Activated CD4-positive, alpha-beta T cell treated with anti-CD3 and anti-CD28 coated beads for 24 hours (primary cell): ENCODE data around the gene CAPN5.

Source experiments
- DNase-seq, 2 donors: peaks; one replicate each; pipeline ENCODE4 v3.0.0-alpha.2; 2020; ENCODE audit warnings: low read depth in 2 of 2

Gene CAPN5

DNA sequence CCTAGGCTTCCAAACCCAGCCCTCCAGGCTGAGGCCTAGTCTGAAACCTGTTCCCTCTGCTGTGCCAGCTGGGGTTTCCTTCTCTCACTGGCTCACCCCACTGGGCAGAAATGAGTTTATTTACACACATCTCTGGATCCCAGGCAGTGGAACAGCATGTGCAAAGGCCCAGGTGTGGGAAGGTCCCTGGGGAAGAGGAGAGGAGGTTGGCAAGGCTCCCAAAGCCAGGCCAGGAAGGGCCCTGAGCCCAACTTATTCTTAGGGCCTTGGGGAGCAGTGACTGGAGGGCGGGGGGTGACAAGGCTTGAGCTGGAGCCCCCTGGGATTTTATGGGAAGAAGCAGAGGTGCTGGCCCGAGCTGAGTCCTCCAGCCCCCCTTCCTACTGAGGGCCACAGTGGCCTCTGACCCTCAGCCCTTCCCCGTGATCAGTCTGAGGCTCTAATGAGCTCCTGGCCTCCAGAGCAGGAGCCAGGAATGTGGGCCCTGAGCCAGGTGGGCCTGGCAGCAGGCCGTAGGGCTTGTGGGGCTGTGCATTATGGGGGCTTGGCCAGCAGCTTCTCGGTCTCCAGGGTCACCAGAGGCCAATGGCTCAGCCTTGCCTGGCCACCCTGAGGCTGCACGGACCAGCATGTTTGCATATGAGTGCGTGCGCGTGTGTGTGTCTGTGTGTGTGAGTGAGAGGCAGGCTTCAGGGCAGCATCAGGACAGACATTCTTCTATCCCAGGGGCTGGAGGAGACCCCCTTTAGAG is 64.2 kb downstream of the CAPN5 start:
- DNase-seq, result no peak

DNA sequence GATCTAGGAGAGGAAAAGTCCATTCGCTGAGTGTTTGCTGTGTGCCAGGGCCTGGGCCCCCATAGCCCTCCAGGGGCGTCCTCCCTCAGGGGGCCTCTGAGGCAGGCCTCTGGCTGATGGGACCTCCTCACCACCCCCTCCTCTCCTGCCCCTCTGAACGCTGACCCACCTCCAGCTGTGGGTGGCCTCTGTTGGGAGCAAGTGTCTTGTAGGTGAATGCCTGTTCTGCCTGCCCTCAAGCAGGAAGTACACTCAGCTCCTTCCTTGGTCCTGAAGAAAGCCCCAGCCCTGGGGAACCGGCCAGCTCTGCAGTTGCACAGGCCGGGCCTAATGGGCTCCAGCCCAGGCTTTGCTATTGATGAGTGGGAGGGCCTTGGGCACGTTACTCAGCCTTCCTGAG is 64.8 kb downstream of the CAPN5 start:
- no peak for DNase-seq

DNA sequence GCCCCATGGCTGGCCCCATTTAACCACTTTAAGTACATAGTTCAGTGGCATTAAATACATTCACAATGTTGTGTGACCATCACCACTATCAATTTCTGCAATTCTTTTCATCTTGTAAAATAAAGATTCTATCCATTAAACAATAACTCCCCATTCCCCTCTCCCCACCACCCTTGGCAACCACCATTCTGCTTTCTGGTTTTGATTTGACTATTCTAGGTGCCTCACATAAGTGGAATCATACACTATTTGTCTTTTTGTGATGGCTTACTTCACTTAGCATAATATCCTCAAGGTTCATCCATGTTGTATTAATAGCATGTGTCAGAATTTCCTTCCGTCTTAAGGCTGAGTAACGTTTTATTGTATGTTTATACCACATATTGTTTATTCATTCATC is 68.3 kb downstream of the CAPN5 start:
- DNase-seq, result no peak

DNA sequence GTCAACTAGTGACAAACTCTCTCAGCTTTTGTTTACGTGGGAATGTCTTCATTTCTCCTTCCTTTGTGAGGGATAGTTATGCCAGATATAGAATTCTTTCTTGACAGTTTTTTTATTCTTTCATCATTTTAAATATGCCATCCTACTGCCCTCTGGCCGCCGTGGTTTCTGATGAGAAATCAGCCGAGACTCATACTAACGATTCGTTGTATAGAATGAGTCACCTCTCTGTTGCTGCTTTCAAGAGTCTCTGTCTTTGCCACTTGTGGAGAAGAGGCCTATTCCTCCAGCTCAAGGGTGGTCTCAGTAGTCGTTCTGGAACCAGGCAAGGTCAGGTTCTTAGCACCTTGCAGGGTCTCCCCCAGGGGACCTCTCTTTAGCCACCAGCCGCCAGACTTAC is 69.3 kb downstream of the CAPN5 start:
- DNase-seq, result no peak

DNA sequence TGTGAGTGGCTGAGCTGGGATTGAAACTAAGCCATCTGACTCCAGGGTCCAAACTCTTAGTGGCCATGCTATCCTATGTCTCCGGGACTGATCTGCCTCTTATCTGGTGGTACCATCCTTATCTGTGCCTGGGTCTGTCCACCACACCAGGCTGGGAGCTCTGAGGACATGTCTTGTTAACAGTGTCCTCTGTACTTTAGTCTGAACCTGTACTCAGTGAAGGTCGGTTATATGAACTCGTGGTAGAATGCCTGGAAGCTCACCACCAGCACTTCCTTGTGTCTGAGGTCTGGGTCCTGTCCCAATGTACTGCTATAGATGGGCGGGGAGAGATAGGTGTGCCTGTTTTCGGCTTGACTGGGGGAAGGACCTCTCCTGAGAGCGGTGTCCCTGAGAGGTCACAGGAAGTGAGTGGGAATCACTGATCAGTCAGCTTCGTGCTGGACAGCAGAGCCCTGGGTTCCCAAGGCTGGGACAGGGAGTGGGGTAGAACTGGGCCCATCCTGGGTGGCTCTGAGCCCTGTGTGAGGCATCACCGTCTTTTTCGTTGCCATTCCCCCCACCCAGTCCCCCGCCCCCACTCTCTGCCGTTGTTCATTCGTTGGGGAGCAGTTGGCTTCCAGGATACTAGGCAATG is 70.1 kb downstream of the CAPN5 start:
- DNase-seq, result no peak

DNA sequence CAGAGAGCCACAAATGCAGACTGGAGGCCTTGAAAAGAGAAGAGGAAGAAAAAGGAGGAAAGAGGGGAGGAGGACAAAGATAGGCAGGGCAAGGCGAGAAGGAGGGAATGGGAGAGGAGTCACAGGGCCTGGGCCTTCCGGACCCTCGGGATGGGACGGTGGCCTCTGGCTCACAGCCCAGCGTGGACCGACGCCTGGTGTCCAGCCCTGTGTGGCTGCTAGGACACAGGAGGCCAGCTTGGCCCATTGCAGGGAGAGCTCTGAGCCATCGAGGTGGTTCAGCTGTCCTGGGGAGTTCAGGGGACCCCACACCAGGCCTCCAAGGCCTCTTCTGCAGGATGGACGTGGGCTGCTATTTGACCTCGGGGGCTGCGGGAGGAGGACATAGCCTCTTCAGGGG is 70.7 kb downstream of the CAPN5 start:
- no peak for DNase-seq

DNA sequence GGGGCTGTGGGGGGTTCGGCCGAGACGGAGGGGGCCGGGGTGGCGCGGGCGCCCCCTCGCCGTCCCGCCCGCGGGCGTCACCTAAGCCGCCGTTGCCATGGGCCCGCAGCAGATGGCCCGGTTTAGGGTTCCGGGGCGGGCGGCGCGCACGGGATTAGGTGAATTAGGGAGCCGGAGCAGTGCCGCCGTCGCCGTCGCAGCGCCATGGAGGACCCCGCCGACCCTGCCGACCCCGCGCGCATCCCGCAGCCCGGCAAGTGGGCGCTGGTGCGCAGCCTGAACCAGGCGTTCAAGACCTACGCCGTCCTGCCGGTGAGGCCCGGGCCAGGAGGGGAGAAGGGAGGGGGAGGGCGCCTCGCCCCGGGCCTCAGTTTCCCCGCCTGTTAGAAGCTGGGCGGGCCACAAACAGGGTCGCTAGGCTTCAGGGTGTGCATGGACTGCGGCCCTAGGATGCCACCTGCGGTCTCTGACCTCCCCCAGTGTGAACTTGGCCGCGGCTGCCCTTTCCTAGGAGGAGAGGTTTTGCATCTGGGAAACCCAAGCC is 71.4 kb downstream of the CAPN5 start:
- no peak for DNase-seq

DNA sequence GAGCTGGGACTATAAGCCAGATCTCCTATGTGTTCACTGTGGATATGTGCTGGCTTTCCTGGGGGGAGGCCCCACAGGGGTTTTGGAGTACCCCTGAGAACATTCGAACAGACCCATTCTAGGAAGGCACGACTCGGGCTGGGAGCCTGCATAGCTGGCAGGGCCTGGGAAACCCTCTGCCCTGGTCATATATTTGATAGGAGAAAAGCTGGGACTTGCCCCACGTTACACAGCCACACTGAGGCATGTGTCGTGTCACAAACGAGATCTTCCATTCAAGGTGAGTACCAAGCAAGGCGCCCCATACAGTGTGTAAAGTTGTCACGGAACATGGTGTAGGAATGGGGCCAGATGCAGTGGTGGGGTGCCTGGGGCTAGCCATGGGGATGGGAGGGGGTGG is 72.4 kb downstream of the CAPN5 start:
- DNase-seq, result no peak

DNA sequence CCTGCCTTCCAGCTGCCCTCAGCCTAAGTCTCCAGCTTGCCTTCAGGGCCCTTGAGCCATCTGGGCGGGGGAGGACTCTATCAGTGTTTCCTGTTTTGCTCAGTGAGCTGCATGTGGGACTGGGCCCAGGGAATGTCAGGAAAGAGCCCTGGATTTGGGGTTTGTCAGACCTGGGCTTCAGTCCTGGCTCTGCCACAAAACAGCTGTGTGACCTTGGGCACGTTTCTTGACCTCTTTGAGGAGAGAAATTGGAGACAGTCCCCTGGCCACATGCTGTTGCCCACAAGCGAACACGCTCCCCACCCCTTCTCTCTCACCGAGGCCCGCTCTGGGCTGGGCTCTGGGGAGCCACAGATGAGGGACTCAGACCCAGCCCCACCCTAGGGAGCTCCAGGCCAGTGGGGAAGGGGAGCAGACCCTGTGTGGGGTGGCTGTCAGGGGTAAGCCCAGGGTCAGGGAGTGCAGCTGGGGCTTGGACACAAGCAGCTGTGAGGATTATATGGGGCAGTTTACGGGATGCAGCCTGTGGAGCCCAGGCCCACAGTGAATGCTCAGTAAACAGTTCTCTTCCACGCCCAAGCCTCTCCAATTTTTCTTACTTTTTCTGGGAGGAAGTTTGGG is 73.6 kb downstream of the CAPN5 start:
- DNase-seq, result no peak

DNA sequence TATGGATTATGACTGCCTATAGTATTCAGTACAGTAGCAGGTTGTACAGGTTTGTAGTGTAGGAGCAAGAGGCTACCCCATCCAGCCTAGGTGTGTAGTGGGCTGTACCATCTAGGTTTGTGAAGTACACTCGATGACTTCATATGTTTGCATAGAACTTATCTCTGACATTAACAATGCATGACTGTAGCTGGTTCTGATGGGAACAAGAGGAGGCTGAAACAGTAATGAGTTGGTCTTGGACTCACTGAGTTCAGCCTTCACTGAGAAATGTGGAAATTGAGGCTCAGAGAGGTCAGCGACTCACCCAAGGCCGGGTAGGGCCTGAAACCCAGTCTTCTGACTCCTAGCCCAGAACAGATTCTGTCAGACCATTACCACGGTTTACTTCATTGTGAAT is 74.3 kb downstream of the CAPN5 start:
- DNase-seq, result no peak

DNA sequence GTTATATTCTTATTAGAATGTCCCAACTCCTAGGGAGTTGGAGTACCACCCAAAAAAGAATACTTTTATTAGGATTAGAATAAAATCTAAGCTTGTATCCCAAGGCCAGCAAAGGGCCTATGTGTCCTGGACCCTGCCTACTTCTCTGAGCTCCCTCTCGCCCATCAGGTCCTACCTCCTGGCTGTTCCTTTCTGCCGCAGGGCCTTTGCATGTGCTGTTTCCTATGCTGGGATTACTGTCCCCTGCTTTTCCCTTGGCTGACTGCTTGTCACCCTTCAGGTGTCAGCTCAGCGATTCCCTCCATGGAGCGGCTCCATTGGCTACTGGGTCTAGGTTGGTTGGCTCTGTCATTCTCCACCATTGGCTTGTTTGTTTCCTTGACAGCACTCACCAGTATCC is 74.7 kb downstream of the CAPN5 start:
- no peak for DNase-seq

DNA sequence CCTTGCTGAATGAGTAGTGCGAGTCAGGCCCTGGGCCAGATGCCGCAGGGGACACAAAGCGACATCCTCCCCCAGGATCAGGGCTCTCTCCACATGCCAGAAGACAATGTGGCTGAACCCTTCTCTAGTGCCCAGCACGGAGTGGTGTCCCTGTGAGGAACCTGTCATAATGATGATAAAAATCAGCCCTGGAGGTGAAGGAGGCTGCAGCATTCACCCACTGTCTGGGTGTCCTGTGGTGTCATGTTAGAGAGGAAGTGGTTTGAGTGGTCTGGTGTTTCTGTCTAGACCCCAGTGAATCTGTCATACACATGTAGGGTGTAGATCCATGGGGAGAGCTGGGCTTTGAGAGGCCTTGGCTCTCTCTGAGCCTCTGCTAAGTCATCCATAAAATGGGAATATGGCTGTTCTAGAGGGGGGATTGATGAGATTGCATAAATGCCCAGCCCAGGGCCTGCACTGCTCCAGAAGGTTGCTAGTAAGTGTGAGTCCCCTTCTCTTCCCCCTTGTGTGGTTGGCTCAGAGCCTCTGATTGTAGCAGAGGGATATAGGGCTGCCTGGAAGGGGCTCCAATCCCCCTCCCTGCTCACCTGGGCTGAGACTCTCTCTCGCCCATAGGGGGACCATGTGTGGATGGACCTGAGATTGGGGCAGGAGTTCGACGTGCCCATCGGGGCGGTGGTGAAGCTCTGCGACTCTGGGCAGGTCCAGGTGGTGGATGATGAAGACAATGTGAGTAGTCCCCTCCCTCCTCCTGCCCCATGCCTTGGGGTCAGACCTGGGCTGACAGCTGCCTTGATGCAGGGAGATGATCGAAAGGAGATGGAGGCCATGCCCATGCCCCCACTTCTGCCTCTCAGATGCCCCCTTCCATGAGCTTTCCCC is 75.6 kb downstream of the CAPN5 start:
- DNase-seq, result no peak

DNA sequence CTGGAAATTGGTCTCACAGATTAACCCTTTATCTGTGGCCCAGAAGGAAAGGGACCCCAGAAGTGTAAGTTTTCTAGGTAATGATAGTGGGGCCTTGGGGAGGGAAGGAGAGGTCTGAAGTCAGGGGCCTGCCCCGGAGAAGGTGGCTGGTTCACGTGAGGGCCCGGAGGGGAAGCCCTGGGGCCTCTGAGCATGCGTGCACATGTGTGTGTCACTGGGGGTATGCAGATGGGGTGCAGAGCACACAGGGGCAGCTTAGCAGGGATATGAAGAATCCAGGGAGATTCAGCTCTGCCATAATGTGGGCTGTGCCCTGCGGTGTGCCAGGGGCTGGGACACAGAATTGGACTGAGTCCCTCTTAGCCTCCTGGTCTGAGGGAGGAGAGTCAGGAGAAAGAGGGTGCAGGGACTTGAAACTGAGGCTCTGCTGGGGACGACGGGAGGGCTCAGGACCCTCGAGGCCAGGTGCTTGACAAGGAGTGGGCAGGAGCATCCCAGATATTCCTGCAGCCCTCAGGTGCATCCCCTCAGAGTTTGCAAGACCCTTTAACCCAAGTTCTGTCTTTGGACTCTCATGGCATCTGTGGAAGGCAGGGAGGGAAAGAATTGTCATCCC is 76.7 kb downstream of the CAPN5 start:
- DNase-seq, result no peak

DNA sequence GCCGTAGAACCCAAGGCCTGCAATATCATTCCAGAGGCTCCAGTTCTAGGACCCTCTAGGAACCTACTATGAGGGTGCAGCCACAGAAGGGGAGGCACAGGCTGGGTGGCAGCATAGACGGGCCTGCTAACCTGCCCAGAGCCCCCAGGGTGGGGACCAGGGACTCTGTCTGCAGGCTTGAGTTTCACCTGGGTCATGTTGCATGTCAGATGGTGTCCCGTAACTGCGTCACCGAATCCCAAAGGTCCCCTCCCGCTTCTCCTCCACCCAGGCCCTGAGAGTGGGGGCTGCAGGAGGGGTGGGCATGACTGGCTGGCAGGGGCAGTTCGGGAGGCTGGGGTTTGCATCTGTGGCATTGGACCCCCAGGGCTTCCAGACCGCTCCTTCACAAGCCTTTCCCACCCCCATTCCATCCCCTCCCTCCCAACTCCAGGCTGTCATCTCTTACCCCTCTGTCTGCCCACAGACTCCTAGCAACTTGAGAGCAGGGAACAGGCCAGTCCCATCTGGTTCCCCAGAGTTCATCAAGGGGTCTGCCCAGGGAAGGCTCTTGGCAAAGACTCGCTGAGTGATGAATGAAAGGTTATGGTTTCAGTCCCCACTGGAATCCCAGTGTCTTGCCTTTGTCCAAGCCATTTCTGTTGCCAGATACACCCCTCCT is 77.6 kb downstream of the CAPN5 start:
- DNase-seq, result no peak

DNA sequence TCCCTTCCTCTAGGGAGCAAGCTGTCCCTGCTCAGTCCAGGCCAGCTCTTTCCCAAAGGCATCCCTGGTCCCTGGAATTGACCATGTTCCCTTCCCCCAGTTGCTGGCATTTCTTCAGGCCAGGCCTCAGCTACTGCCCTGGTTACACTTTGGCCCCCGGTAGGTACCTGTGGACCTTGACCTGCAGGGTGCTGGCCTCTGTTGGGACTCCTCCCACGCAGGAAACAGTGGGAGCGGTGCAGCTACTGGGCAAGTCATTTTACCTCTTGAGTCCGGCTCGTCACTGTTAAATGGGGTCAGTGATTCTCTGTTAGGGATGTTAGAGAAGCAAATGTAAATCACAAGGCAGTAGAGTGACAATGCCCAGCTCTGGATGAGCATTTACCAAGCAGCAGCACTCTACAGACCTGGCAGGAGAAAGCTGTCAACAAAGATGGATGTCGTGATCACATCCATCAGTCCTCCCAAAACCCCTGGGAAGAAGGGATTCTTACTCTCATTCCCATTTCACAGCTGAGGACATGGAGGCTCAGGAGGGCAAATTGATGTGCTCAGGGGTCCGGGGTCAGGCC is 78.2 kb downstream of the CAPN5 start:
- no peak for DNase-seq

DNA sequence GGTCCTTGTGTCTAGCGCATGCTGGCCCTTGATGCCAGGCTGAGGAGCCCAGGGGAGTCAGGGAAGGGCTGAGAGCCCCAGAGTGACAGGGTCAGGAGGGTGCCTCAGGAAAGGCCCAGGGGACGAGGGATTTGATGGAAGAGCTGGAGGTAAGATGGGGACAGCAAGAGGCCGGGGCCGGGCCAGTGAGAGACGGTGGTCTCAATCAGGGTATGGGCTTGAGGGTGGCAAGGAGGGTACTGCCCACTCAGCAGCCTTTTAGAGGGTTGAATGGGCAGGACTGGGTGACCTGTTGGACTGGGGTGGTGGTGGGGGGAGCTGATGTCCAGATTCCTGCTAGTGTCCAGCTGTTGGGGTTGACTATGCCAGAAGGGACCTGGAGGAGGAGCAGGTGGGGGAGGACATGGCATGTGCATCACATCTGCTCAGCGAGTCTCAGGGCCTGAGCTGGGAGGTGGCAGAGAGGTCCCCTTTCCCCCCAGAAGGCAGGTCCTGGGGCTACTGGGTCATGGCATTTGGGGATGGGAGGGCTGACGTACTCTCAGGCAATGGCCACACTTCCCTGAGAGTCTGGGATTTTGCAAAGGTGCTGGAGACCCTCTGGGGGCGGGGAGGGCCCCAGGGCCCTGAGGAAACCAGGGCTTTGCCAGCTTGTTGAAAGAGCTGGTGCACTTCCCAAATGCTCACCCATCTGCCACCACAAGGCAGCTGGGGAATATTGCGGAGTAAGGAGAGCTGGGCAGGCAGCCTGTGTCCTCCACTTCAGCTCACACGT is 79.7 kb downstream of the CAPN5 start:
- no peak for DNase-seq

DNA sequence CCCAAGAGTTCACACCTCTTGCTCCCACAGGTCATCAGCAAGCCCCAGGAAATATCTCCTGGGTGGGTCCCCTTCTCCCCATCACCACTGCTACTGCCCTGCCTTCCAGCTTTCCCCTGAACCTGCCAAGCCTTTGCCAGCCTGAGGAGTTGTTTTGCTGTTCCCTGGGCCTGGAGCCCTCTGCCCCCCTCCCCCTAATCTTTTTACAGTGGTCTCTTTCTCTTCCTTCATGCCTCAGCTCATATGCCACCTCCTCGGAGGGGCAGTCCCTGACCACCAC is 80.2 kb downstream of the CAPN5 start:
- no peak for DNase-seq

DNA sequence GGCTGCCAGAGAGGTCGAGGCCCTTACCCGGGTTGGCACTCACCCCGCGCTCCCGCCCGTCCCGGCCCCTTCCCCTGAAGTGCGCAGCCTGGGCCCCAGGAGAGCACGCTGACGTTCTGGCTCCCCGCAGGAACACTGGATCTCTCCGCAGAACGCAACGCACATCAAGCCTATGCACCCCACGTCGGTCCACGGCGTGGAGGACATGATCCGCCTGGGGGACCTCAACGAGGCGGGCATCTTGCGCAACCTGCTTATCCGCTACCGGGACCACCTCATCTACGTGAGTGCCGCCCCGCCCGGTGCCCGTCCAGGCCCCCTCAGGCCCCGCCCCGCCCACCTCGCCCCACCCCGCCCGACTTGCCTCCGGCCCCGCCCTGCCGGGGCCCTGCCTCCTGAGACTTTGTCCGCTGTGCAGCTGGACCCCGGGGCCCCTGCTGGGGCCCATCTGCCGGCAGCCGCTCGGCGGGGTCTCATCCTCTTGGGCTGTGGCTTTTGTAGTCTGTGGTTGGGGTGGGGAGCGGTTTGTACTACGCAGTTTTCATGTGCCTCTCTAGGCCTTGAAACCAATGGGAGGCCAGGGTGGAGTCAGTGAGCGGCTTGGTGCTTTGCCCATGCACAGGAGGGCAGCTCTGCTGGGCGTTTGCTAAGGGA is 81.0 kb downstream of the CAPN5 start:
- no peak for DNase-seq

DNA sequence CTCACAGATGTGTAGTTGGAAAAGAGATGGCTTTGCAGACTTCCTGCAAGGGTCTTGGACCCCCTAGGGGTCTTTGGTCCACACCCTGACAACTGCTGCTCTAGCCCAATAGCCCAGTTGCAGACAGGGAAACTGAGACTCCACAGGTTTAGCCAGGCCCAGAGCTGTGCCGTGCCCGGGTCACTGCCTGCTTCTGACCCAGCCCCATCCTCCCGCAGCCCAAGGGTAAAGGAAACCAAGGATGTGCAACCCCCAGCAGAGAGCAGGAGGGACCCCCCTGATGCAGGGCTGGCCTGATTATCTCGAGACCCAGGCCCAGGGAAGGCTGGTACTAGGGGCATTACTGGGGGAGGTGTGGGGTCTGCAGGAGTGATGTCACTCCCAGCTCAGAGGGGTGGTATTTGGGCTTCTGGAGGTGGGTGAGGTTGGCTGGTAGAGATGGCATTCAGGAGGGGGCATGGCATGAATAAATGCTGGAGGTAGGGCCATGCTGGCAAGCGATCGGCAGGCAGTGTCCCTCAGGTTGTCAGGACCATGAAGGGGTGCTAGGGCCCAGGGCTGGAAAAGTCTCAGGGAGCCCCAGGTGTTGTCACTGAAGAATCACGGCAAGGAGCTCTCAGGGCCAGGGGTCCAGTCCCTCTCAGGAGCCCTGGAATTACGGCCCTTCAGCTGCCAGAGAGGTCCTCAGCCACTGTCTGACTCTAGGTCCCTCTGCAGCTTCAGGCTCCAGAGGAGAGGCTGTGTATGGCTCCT is 82.4 kb downstream of the CAPN5 start:
- DNase-seq, result no peak
